B cell (primary cell): Measurements from ENCODE around the gene GAGE13. TPM values are rescaled to one million over a fixed set of nuclear protein-coding genes. Genes with fewer than 3 reads are reported as not detected.

Source experiments
- ATAC-seq: fragments of 200-7000 bp; cut with Tn5 transposase; one replicate; pipeline ENCODE4 v1.10.0; 2021; ENCODE audit warnings: low read depth, mild to moderate bottlenecking, moderate number of reproducible peaks, moderate library complexity
- CTCF ChIA-PET: fragments of 350-600 bp; sonication (Branson Sonifier 250); formaldehyde crosslinking; loops from one replicate; lab custom pipeline; 2021; ENCODE audit warnings: antibody characterized with exemption, inconsistent platforms; lab: Charles Lee
- POLR2A ChIA-PET: fragments of 350-600 bp; sonication (Branson Sonifier 250); formaldehyde crosslinking; loops from one replicate; lab custom pipeline; 2021; ENCODE audit warnings: antibody characterized with exemption; lab: Charles Lee
- DNase-seq: peaks from one replicate; pipeline ENCODE4 v3.0.0; 2013
- H2AFZ ChIP-seq: 2 replicates; pipeline ENCODE4 v1.6.1; 2012; ENCODE audit warnings: mild to moderate bottlenecking, low read depth, low read length; ENCODE audit not compliant: insufficient read depth, poor library complexity, severe bottlenecking
- H3K27ac ChIP-seq, 2 donors: 1 replicate in 1 of 2; 2 replicates in 1 of 2; pipeline ENCODE4 v1.5.1; 2012 to 2013; ENCODE audit warnings: low read length in 2 of 2, mild to moderate bottlenecking in 2 of 2, moderate library complexity in 1 of 2
- H3K27me3 ChIP-seq, 4 experiments: fragments of 200-600 bp in 1 of 4; sonication (generic) in 1 of 4; replicated peaks in 1 of 4; 1 replicate in 2 of 4; 2 replicates in 2 of 4; pipeline versions ENCODE4 v1.6.1 to v1.7.0; 2013 to 2016; ENCODE audit warnings: low read length in 3 of 4, mild to moderate bottlenecking in 2 of 4, mixed read lengths in 1 of 4, moderate library complexity in 1 of 4; ENCODE audit not compliant: insufficient read depth in 4 of 4, control insufficient read depth in 3 of 4; ENCODE audit errors: control extremely low read depth in 1 of 4
- H3K36me3 ChIP-seq, 2 experiments: replicated peaks in 1 of 2; 1 replicate in 1 of 2; 2 replicates in 1 of 2; pipeline versions ENCODE4 v1.6.1 to v1.7.1; 2013; ENCODE audit warnings: low read length in 1 of 2; ENCODE audit not compliant: insufficient read depth in 2 of 2, control insufficient read depth in 1 of 2; ENCODE audit errors: control extremely low read depth in 1 of 2, extremely low read depth in 1 of 2
- H3K4me1 ChIP-seq, 2 donors: fragments of 200-600 bp in 1 of 2; sonication (generic) in 1 of 2; 1 replicate in 1 of 2; 2 replicates in 1 of 2; pipeline versions ENCODE4 v1.5.1 to v1.6.1; 2013 to 2017; ENCODE audit warnings: low read length in 2 of 2; ENCODE audit not compliant: control insufficient read depth in 2 of 2, insufficient read depth in 2 of 2
- H3K4me2 ChIP-seq: replicated peaks from 2 replicates; pipeline ENCODE3; 2012; ENCODE audit warnings: mild to moderate bottlenecking, low read depth, low read length; ENCODE audit not compliant: poor library complexity, severe bottlenecking
- H3K4me3 ChIP-seq, 5 experiments: fragments of 200-600 bp in 1 of 5; sonication (generic) in 1 of 5; 1 replicate in 3 of 5; 2 replicates in 2 of 5; pipeline versions ENCODE4 v1.5.1 to v1.7.0; 2011 to 2016; ENCODE audit warnings: low read length in 4 of 5, mild to moderate bottlenecking in 4 of 5, low read depth in 2 of 5, control low read depth in 1 of 5, moderate library complexity in 1 of 5; ENCODE audit not compliant: insufficient read depth in 1 of 5; ENCODE audit errors: control extremely low read depth in 1 of 5, extremely low read depth in 1 of 5
- H3K79me2 ChIP-seq: fragments of 200-600 bp; sonication (generic); one replicate; pipeline ENCODE4 v1.6.0; 2016; ENCODE audit warnings: low read length; ENCODE audit not compliant: control insufficient read depth, insufficient read depth
- H3K9ac ChIP-seq: fragments of 200-600 bp; sonication (generic); 2 replicates; pipeline ENCODE4 v1.6.1; 2017; ENCODE audit warnings: mild to moderate bottlenecking, low read length, moderate library complexity
- H3K9me3 ChIP-seq, 3 donors: one replicate each; pipeline versions ENCODE4 v1.6.1 to v1.7.1; 2013; ENCODE audit warnings: low read length in 2 of 3; ENCODE audit not compliant: control insufficient read depth in 2 of 3, insufficient read depth in 1 of 3; ENCODE audit errors: control extremely low read depth in 1 of 3
- H4K20me1 ChIP-seq: 2 replicates; pipeline ENCODE4 v1.6.0; 2012; ENCODE audit warnings: mild to moderate bottlenecking, low read length; ENCODE audit not compliant: insufficient read depth, control insufficient read depth, poor library complexity, severe bottlenecking
- H3K27ac Mint-ChIP-seq: one replicate; pipeline ENCODE4 v1.8.0; 2021; ENCODE audit warnings: mixed read lengths
- H3K27me3 Mint-ChIP-seq: one replicate; pipeline ENCODE4 v1.8.0; 2021; ENCODE audit warnings: mixed read lengths
- H3K4me1 Mint-ChIP-seq: one replicate; pipeline ENCODE4 v1.8.0; 2021; ENCODE audit warnings: mixed read lengths
- H3K4me3 Mint-ChIP-seq: one replicate; pipeline ENCODE4 v1.8.0; 2021; ENCODE audit warnings: mixed read lengths
- H3K9me3 Mint-ChIP-seq: one replicate; pipeline ENCODE4 v1.8.0; 2022; ENCODE audit warnings: mixed read lengths; ENCODE audit not compliant: insufficient read depth
- CTCF ChIP-seq: fragments of 200-600 bp; IDR thresholded peaks from one replicate; pipeline ENCODE4 v1.8.0; 2022; ENCODE audit warnings: antibody characterized with exemption, mild to moderate bottlenecking
- EZH2 ChIP-seq: IDR thresholded peaks from 2 replicates; pipeline ENCODE4 v1.6.1; 2012; ENCODE audit warnings: borderline replicate concordance, low read depth, mild to moderate bottlenecking, moderate library complexity, low read length; ENCODE audit not compliant: insufficient read depth, poor library complexity, severe bottlenecking
- WGBS: methylation state at CpG from one replicate; pipeline ENCODE4 v1.1.5; 2013; ENCODE audit warnings: missing lambda C conversion rate; ENCODE audit not compliant: insufficient coverage; 5-methylcytosine and 5-hydroxymethylcytosine counted together
- intact Hi-C: fragments of 100-400 bp; cut with micrococcal nuclease; formaldehyde crosslinking; loops from one replicate; pipeline ENCODE4 v1.10.0; 2022
- polyA plus RNA-seq: library from polyadenylated mRNA; depleted of rRNA; stranded (reverse); fragments of >200 nt; gene quantifications from 2 replicates; pipeline ENCODE4 v1.2.3, GENCODE V29; 2012
- total RNA-seq, 2 donors: library from RNA; stranded (reverse); fragments of 120-200 nt in 1 of 2; gene quantifications; 1 replicate in 1 of 2; 2 replicates in 1 of 2; pipeline versions ENCODE4 v1.2.3 to v1.2.4, GENCODE V29; 2013 to 2022

GAGE13 gene
- total and polyA plus RNA-seq, 2 donors (not counting 1 experiment from before 2014, with no cell fraction given), result not detected

- Mint-ChIP-seq H3K4me3 (peak overlapping the region; percentile 84), H3K4me1 (peaks cover 19% of the 10 kb centered on the region), H3K9me3 (no peaks in the 10 kb centered on the region), H3K27ac (peak overlapping the region; percentile 93), H3K27me3 (no peaks in the 10 kb centered on the region)
- H3K79me2 ChIP-seq, result no peaks in the 10 kb centered on the region
- peak overlapping the region; percentile 75 to 77 for H3K27ac ChIP-seq
- intact Hi-C loops, result no loop called here
- TF ChIP-seq EZH2 (no peak), CTCF (no peak)
- no peaks in the 10 kb centered on the region for H3K36me3 ChIP-seq
- ATAC-seq, result peak; percentile 47
- H3K27me3 ChIP-seq, result no peaks in the 10 kb centered on the region
- H3K4me1 ChIP-seq, result peaks cover 11 to 20% of the 10 kb centered on the region in 2 donors
- peaks cover 0 to 5% (median 0%) of the 10 kb centered on the region in 3 donors for H3K9me3 ChIP-seq
- peak overlapping the region; percentile 68 for H3K9ac ChIP-seq
- DNase-seq, result peak; percentile 40
- H3K4me2 ChIP-seq, result peak overlapping the region; percentile 77
- 100% methylated on average over 2 of the region's 15 CpGs for WGBS
- ChIA-PET CTCF (no interaction called here), POLR2A (no interaction called here)
- H2AFZ ChIP-seq, result peak overlapping the region; percentile 90
- H3K4me3 ChIP-seq, result peak overlapping the region; percentile 25 to 64 (median 44)
- H4K20me1 ChIP-seq, result no peaks in the 10 kb centered on the region
Observed at GRCh38 chrX:49308604-49309269, 22.6 kb upstream of the GAGE13 start.

GRCh38 chrX:49309401-49309981 is 21.9 kb upstream of the GAGE13 start:
- Histone ChIP-seq H3K4me1 (peaks cover 11 to 20% of the 10 kb centered on the region in 2 donors), H3K27me3 (no peaks in the 10 kb centered on the region), H3K27ac (peak overlapping the region; percentile 75 to 77), H2AFZ (peak overlapping the region; percentile 90), H3K79me2 (no peaks in the 10 kb centered on the region), H3K4me2 (peak overlapping the region; percentile 77), H3K9me3 (peaks cover 0 to 5% (median 0%) of the 10 kb centered on the region in 3 donors), H4K20me1 (no peaks in the 10 kb centered on the region), H3K36me3 (no peaks in the 10 kb centered on the region), H3K9ac (peak overlapping the region; percentile 68), H3K4me3 (peak overlapping the region; percentile 25 to 64 (median 44))
- H3K9me3 Mint-ChIP-seq, result no peaks in the 10 kb centered on the region
- ATAC-seq, result peak; percentile 36
- H3K4me3 Mint-ChIP-seq, result peak overlapping the region; percentile 84
- CTCF ChIA-PET, result interaction anchor here (0.7 kb wide), 1 partner anchor 18 kb away, joined by 3 read pairs; no protein-coding TSS in a partner anchor
- TF ChIP-seq EZH2, result no peak
- TF ChIP-seq CTCF, result no peak
- POLR2A ChIA-PET, result interaction anchor here (0.6 to 1.0 kb wide), 2 partner anchors 40 to 115 kb away, joined by 3 to 7 read pairs; partner anchors contain the start of gene PPP1R3F
- no CpG with 5 or more reads among the region's 8 CpGs for WGBS
- intact Hi-C loops, result no loop called here
- peaks cover 19% of the 10 kb centered on the region for H3K4me1 Mint-ChIP-seq
- DNase-seq, result peak; percentile 40
- H3K27me3 Mint-ChIP-seq, result no peaks in the 10 kb centered on the region
- peak overlapping the region; percentile 93 for H3K27ac Mint-ChIP-seq
